ENCODE results near the gene STAG3.

STAG3 gene

GRCh38 chr7:100198266-100198665, 20.5 kb downstream of the STAG3 start:
- H3K4me2 ChIP-seq (ENCODE audit: low read depth, low read length, poor library complexity, severe bottlenecking) = no peak overlapping the region
- no peak overlapping the region for H3K9ac ChIP-seq (ENCODE audit: low read depth, low read length, poor library complexity, severe bottlenecking)
- H3K4me1 ChIP-seq (ENCODE audit: insufficient read depth, low read length, poor library complexity, severe bottlenecking) = peaks cover 6% of the 10 kb centered on the region
- H4K20me1 ChIP-seq (ENCODE audit: insufficient read depth, low read length, poor library complexity, severe bottlenecking) = no peaks in the 10 kb centered on the region
- H3K9me3 ChIP-seq (ENCODE audit: insufficient read depth, low read depth, low read length) = no peaks in the 10 kb centered on the region
- H3K79me2 ChIP-seq (ENCODE audit: insufficient read depth, low read length) = no peaks in the 10 kb centered on the region
- H3K36me3 ChIP-seq (ENCODE audit: insufficient read depth, low read length) = no peaks in the 10 kb centered on the region
- no peaks in the 10 kb centered on the region for H3F3A ChIP-seq (ENCODE audit: low read depth)
- H3K4me3 ChIP-seq (ENCODE audit: low read length, poor library complexity, severe bottlenecking) = no peak overlapping the region
- TF ChIP-seq EZH2phosphoT487 (IDR thresholded peaks at IDR 0.05; ENCODE audit: borderline replicate concordance) = no peak
- TF ChIP-seq CTCF (conservative IDR thresholded peaks at IDR 0.05; ENCODE audit: low read length) = no peak
- H3K27me3 ChIP-seq (ENCODE audit: insufficient read depth, low read length, poor library complexity, severe bottlenecking) = no peaks in the 10 kb centered on the region
- no peak overlapping the region for H2AFZ ChIP-seq (ENCODE audit: low read length)
- no peaks in the 10 kb centered on the region for H3K9me2 ChIP-seq (replicated peaks; ENCODE audit: low read depth, low read length)

- TF ChIP-seq EZH2phosphoT487 (IDR thresholded peaks at IDR 0.05; ENCODE audit: borderline replicate concordance) = no peak
- TF ChIP-seq CTCF (conservative IDR thresholded peaks at IDR 0.05; ENCODE audit: low read length) = no peak
- no peaks in the 10 kb centered on the region for H3K9me3 ChIP-seq (ENCODE audit: insufficient read depth, low read depth, low read length)
- no peak overlapping the region for H3K4me3 ChIP-seq (ENCODE audit: low read length, poor library complexity, severe bottlenecking)
- H3K9ac ChIP-seq (ENCODE audit: low read depth, low read length, poor library complexity, severe bottlenecking) = no peak overlapping the region
- H3K27me3 ChIP-seq (ENCODE audit: insufficient read depth, low read length, poor library complexity, severe bottlenecking) = no peaks in the 10 kb centered on the region
- H3K4me2 ChIP-seq (ENCODE audit: low read depth, low read length, poor library complexity, severe bottlenecking) = no peak overlapping the region
- H3F3A ChIP-seq (ENCODE audit: low read depth) = no peaks in the 10 kb centered on the region
- H3K79me2 ChIP-seq (ENCODE audit: insufficient read depth, low read length) = no peaks in the 10 kb centered on the region
- H3K4me1 ChIP-seq (ENCODE audit: insufficient read depth, low read length, poor library complexity, severe bottlenecking) = no peaks in the 10 kb centered on the region
- H2AFZ ChIP-seq (ENCODE audit: low read length) = no peak overlapping the region
- H3K36me3 ChIP-seq (ENCODE audit: insufficient read depth, low read length) = no peaks in the 10 kb centered on the region
- no peaks in the 10 kb centered on the region for H3K9me2 ChIP-seq (replicated peaks; ENCODE audit: low read depth, low read length)
- H4K20me1 ChIP-seq (ENCODE audit: insufficient read depth, low read length, poor library complexity, severe bottlenecking) = no peaks in the 10 kb centered on the region
Measured at GRCh38 chr7:100200693-100201092, 23.0 kb downstream of the STAG3 start.

- Histone ChIP-seq H3K9ac (ENCODE audit: low read depth, low read length, poor library complexity, severe bottlenecking) (no peak overlapping the region), H3K9me3 (ENCODE audit: insufficient read depth, low read depth, low read length) (no peaks in the 10 kb centered on the region), H3K4me3 (ENCODE audit: low read length, poor library complexity, severe bottlenecking) (no peak overlapping the region), H4K20me1 (ENCODE audit: insufficient read depth, low read length, poor library complexity, severe bottlenecking) (no peaks in the 10 kb centered on the region), H3K4me2 (ENCODE audit: low read depth, low read length, poor library complexity, severe bottlenecking) (no peak overlapping the region), H3K4me1 (ENCODE audit: insufficient read depth, low read length, poor library complexity, severe bottlenecking) (peaks cover 8% of the 10 kb centered on the region), H3K27me3 (ENCODE audit: insufficient read depth, low read length, poor library complexity, severe bottlenecking) (no peaks in the 10 kb centered on the region), H3K36me3 (ENCODE audit: insufficient read depth, low read length) (no peaks in the 10 kb centered on the region), H3K9me2 (replicated peaks; ENCODE audit: low read depth, low read length) (no peaks in the 10 kb centered on the region), H3F3A (ENCODE audit: low read depth) (no peaks in the 10 kb centered on the region), H3K79me2 (ENCODE audit: insufficient read depth, low read length) (no peaks in the 10 kb centered on the region), H2AFZ (ENCODE audit: low read length) (no peak overlapping the region)
- TF ChIP-seq EZH2phosphoT487 (IDR thresholded peaks at IDR 0.05; ENCODE audit: borderline replicate concordance) = no peak
- TF ChIP-seq CTCF (conservative IDR thresholded peaks at IDR 0.05; ENCODE audit: low read length) = no peak
Measured at GRCh38 chr7:100204454-100204853, 26.7 kb downstream of the STAG3 start.
